GM19438 (cell line): ENCODE data around the gene ARHGAP5.
A peak's percentile ranks its signal among the peaks of the same experiment; 100 is the strongest.

Source experiments
- ATAC-seq: cut with Tn5 transposase; IDR thresholded peaks from one replicate; pipeline ENCODE4 v1.9.1; 2021; ENCODE audit warnings: low read depth; ENCODE audit not compliant: unreplicated experiment

ARHGAP5 gene, protein sequence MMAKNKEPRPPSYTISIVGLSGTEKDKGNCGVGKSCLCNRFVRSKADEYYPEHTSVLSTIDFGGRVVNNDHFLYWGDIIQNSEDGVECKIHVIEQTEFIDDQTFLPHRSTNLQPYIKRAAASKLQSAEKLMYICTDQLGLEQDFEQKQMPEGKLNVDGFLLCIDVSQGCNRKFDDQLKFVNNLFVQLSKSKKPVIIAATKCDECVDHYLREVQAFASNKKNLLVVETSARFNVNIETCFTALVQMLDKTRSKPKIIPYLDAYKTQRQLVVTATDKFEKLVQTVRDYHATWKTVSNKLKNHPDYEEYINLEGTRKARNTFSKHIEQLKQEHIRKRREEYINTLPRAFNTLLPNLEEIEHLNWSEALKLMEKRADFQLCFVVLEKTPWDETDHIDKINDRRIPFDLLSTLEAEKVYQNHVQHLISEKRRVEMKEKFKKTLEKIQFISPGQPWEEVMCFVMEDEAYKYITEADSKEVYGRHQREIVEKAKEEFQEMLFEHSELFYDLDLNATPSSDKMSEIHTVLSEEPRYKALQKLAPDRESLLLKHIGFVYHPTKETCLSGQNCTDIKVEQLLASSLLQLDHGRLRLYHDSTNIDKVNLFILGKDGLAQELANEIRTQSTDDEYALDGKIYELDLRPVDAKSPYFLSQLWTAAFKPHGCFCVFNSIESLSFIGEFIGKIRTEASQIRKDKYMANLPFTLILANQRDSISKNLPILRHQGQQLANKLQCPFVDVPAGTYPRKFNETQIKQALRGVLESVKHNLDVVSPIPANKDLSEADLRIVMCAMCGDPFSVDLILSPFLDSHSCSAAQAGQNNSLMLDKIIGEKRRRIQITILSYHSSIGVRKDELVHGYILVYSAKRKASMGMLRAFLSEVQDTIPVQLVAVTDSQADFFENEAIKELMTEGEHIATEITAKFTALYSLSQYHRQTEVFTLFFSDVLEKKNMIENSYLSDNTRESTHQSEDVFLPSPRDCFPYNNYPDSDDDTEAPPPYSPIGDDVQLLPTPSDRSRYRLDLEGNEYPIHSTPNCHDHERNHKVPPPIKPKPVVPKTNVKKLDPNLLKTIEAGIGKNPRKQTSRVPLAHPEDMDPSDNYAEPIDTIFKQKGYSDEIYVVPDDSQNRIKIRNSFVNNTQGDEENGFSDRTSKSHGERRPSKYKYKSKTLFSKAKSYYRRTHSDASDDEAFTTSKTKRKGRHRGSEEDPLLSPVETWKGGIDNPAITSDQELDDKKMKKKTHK (N-terminal part only)

DNA sequence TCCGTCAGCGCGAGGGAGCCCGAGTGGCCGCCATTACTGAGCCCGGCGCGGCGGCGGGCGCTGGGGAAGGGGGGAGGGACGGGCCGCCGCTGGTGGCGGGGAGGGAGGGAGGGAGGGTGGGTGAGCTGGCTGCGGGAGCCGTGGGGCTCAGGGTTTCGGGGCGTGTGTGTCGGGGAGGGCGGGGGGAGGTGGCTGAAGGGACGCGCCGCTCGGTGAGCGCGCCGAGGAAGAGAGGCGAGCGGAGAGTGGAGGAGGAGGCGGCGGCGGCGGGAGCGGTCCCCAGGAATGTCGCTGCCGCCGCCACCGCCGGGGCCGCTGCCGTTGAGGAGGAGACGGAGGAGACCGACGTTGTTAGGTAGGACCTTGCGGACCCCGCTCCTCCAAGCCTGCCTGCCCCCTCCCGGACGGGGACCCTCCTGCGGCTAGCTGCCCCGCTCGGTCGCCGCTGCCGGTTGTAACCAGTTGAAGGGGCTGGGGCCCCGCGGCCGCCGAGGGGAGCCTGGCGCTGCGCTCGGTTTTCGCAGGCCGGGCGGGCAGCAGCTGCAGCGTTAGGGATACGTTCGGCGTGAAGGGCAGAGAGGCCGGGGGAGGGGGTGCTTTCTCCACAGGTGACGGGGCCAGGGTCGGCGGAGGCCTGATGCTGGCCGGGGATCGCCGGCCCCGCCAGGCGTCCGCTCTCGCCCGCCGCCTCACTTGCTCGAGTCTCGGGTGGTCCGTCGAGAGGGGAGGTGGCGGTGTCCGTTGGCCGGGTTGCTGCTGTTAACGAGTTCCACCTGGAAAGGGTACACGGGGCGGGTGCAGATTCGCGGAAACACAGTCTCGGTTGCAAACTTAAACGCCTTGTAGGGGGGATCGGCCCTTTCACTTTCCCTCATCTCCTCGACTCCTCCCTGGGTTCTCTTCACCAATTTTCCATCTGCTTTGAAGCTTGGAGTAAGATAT, at the start of gene ARHGAP5:
TSS of gene ARHGAP5 (plus strand) at position 224 of the 942 bp plus-strand sequence. CDS start 13,366 bp downstream, outside the sequence.
- peak; percentile 42 for ATAC-seq

DNA sequence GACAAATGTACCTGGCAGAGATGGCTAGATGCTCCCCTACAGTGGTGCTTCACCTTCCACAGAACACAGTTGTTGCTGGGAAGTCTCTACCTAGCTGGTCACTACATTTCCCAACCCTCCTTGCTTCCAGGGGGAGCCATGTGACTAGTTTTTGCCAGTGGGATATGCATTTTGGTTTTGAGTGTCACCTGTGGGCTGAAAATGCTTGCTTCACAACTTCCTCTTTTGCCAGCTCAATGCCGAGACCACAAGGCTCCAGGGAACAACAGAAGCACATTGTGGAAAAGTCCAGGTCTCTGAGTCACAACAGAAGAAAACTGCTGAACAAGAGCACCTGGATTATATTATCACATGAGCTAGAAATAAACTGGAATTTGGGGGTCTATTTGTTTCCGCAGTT, 48.5 kb upstream of the ARHGAP5 start:
- no peak for ATAC-seq

DNA sequence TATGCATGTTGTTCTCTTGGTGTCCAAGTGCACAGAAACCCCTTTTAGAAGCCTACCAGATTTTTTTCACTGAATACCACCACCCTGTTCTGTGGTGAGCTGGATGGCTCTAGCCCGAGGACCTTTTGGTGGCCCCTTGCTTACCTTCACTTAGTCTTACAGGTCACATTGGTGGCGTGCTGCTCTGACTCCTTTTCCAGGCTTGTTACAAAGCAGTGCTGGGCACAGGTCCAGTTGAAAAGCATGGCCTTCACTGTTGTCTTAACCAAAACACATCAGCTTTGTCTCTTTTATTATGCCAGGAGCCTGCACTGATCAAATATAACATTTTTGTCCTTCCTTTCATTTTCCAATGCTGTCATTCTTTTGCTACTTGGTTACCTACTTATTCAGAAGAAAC, 43.6 kb upstream of the ARHGAP5 start:
- ATAC-seq = no peak

DNA sequence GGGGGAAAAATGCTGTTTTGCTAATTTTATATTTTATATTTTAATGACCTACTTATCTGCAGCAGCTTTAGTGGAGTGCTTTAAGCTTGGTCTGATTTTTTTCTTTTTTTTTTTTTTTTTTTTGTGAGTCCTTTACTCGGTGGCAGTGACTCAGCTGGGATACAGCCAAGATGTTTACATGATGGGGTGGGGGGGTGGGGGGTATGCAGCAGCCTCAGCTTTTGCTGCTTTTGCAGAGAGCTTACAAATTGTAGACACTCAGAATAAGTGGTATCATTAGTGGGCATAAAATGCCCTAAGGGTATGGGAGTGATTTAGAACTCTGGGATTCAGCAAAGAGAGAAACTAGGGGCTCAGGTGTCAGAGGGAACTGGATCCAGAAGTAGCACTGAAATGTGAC, 38.2 kb upstream of the ARHGAP5 start:
- ATAC-seq = no peak

DNA sequence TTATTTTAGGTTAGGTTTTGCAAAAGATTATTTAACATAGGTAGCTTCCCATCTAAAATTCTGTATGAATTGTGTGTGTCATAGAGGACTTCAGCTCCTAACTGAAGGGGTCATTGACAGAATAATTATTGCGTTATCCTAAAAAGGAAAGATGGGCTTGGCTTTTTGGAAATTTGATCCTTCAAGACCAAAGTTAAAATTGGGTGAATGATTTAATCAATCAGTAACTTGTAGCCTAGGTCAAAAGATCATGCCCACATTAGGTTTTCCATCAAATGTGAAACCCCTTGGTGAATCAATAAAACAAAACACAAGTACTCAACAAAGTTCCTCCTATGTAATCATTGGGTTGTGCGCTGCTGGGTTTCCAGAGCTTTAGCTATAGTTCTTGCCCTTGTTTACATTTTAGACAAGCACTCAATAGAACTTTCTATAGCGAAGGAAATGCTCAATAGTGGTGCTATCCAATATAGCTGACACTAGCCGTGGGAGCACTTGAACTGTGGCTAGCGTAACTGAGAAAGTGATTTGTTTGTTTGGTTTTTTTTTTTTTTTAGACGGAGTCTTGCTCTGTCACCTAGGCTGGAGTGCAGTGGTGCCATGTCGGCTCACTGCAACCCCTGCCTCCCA, 37.6 kb upstream of the ARHGAP5 start:
- no peak for ATAC-seq

DNA sequence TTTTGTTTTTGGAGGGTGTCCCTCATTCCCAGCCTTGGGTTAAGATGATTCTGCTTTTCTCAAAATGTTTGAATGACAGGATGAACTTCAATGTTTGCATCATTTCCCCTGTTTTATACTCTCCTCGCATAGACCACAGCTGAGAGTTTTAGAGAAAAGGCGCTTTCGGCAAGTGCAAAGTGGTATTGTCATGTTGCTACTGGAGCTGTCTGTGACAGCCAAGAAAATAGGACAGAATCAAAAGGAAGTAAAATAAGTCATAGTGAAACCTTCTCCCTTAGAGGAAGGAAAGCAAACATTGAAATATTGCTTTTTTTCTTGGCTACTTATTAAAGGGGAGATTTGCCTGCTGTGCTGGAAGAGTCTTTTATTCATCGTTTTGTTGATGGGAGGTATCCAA, 33.5 kb upstream of the ARHGAP5 start:
- no peak for ATAC-seq

DNA sequence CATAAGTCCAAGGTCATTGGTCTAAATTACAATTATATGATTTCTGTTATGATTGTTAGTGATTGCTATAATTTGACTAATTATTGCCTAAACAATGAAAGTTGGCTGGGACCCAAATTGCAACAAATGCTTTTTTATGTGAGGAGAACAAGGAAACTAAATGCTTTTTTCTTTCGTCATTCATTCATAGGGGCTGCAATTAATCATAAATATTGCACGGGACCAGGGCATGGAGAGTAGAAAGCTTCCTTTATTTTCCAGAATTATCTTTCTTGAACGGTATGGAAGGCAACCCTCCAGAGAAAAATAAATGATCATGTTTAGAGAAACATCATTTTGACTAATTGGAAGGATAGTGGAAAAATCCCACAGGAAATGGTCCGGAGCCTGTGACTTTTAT, 32.6 kb upstream of the ARHGAP5 start:
- ATAC-seq = no peak

DNA sequence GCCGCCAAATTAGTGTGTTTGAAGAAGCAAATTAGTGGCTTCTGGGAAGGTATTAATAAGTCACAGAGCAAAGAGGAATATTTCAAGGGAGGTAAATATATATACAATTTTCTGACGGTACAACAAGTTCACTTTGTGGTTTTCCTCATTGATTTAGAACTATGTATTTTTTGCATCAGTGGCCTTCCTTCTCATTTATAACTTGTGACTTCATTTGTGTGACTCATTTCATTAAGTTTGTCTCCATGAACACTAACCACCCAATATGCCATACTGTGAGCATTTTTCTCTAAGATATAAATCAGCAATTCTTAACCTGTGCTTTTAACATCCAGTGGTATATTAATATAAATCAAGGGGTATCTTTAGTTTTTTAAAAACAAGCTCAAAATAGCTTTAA, 29.3 kb upstream of the ARHGAP5 start:
- no peak for ATAC-seq

DNA sequence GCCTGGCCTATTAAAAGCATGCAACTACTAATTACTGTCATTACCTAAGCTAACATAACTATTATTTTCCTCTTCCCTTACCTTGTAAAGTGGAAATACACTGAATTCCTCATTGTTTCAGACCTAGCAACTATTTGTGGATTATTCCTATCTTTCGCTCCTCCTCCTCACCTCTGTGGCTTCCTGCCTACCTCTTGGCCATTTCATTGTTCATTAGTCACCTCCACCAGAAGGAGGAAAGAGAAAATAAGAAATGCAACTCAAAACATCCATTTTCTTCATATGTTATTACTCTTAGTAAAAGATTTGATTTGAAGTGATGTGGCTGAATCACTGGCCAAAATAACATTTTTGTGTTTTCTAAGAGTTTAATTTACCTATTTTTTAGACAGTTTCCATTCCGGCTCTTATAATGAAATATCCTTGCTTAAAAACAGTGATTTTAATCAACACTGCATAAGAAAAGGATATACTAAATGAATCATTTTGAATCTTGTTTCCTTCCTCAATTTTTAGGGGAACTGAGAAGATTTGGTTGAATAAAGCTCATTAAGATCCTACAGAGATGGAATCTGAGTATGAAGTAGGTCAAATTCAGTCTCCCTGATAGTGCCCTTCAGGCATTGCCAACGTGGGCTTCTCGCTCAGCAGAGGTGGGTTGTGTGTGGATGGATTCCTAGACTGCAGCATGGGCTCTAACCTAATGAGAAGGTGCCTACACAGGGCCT, 27.6 kb upstream of the ARHGAP5 start:
- ATAC-seq = no peak

DNA sequence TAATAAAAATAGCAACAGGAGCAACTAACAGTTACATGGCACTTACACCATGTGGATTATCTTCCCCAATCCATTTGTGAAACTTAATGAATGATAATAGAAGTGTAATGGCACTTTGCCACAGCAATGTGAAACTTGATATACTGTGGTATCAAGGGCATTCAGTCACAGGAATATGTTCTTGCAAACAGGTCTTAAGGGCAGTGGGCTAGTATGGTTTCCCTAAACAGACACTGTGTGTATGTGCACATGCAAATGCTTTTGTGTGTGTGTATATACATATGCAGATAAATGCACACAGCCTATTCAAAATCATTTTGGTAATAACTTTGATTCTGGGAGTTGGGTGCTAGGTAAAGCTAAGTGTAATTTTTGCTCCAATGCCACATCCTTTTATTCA, 26.2 kb upstream of the ARHGAP5 start:
- no peak for ATAC-seq

DNA sequence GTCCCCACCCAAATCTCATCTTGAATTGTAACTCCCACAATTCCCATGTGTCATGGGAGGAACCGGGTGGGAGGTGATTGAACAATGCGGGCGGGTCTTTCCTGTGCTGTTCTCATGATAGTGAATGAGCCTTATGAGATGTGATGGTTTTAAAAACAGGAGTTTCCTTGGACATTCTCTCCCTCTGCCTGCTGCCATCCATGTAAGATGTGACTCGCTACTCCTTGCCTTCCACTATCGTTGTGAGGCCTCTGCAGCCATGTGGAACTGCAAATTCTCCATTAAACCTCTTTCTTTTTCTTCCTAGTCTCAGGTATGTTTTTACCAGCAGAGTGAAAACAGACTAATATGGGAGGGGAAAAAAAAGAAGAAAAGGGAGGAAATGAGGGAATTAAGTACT, 22.6 kb upstream of the ARHGAP5 start:
- ATAC-seq = no peak

DNA sequence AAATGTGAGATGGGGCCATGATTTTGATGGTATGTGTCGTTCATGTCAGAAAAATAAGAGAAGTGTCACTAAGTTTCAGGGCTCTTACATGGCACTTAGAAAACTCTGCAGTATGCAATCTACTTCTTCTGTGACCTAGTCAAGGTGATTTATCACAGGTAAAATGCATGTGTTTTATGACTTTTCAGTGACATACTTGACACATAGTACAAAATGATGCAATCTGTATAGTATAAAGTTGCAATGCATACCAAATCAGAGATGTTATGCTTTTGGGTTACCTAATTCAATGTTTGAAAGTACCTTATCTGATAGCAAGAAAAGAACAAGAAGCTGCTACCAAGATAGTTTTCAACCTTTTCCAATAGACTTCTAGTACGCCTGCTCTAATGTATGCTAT, 21.9 kb upstream of the ARHGAP5 start:
- no peak for ATAC-seq

DNA sequence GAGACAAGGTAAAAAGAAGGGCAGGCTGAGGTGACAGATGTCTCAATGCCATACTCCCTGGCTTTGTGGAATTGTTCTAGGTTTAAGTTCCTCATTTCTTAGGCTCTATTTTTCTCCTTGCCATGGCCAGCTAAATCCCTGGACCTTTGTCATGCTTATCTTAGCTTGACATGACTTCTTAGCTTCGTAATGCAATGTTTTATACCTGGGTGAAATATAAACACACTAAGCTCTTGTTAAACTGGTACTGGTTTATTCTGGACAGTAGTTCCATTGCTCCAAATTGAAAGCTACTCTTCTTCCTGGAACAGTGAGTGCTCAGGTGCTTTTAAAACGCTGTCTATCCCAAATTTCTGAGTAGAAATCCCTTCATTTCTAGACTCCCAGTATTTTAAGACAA, 17.4 kb upstream of the ARHGAP5 start:
- ATAC-seq = no peak

DNA sequence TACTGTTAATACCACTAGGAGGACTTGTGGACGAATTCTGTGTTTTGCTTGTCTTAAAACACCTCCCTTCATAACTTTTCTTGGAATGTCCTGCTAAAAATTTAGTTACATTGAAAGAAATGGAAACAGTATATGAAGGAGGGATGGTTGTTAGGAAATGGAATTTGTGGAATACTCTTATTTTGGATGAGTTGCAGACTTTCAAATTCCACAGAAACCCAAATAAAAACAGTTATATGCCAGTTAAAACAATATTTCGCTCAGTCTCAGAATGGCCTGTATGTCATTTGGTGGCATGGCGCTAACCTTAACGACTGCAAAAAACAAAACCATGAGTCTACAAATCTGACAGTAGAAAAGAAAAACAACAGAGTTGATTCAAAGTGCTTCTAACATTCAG, 12.2 kb upstream of the ARHGAP5 start:
- ATAC-seq = no peak

DNA sequence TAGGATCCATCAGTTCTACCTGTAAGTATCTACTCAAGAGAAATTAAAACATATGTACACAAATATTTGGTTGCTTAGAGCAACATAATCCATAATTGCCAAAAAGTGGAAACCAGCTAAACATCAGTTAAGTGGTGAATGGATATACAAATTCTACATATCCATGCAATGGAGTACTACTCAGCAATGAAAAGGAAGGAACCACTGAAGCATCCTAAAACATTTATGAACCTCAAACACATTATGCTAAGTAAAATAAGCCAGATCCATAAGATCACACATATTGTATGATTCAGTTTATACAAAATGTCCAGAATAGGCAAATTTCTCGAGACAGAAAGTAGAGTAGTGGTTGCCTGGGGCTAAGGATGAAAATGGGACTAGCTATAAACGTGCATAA, 8.4 kb upstream of the ARHGAP5 start:
- ATAC-seq = no peak

DNA sequence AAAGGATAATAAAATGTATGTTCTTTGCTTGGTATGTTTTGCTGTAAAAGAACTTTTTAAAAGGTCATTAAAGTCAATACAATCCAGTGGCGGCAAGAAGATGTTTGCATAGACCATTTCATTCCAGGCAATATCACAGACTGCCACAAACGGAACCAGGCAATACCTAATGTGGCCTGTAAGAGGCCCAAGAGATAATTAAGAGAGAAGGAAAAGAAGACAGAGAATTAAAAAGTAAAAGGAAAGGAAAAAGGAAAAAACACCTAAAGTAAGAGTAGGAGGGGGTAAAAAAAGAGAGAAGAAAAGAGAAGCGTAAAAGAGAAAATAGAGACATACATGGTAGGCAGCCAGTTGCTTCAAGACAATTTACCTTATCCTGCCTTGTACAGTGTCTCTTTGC, 6.8 kb upstream of the ARHGAP5 start:
- no peak for ATAC-seq

DNA sequence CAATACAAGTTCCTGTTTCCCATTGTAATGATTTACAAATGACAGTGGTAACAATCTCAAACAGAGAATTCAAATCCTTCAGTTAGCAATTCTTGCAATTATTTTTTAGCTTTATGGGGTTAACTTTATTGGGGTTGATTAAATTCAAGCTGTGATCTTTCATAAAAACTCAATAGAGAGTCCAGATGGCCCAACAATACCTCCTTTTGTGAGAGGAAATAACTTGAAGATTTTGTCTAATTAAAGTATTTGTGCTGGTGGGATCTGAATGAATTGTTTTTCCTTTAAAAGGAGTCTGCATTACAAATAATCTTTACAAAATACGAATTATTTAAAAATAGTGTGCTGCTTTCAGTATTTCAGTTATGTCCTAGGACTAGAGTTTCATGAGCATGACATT, 4.4 kb upstream of the ARHGAP5 start:
- ATAC-seq = no peak

DNA sequence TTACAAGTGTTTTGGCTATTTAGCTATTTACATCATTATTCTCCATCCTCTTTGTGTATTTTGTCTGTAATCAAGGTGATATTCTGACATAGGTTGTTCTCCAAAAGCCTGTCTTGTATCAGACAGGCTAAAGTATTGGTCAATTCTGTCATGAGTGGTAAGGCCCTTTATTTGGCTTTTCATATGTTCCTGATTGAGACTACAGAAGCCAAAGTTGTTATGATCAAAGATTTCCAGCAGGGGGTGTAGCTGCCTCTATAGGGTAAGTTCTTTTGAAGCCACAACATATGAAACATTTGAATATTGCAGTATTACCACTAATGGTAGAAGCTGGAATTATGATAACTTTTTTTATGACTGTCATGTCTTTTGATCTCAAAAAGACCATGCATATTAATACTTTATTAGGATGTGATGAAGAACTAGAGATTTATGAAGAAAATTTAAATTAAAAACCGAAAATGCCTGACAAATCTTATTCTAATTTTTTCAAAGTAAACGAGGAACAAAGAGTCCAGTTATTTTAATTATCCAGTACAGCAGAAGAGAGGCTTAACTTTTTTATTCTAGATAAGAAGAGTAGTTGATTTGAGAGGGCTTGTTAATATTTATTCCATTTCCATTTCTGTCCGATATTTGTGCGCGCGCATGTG, 3.4 kb upstream of the ARHGAP5 start:
- no peak for ATAC-seq
